ENCODE data around the gene LRIG2.

DNA sequence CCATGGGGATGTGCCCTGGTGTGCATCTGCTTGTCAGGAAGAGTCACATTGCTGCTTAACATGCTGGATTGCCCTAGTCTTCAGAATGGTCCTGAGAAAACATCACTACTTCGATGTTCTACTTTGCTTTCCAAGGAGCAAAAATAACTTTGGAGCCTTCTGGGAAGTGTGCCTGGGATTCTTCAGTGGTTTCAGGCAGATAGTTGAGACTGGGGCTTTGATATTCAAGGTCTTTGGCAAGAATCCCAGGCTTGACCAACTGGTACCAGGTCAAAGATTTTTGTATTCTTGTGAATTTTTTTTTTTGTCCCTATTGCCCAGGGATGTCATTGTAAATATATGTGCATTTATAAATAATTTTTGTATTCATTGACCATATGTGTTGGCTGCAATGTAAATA is 51.4 kb downstream of the LRIG2 start:
- TF ChIP-seq, protein P1, sequence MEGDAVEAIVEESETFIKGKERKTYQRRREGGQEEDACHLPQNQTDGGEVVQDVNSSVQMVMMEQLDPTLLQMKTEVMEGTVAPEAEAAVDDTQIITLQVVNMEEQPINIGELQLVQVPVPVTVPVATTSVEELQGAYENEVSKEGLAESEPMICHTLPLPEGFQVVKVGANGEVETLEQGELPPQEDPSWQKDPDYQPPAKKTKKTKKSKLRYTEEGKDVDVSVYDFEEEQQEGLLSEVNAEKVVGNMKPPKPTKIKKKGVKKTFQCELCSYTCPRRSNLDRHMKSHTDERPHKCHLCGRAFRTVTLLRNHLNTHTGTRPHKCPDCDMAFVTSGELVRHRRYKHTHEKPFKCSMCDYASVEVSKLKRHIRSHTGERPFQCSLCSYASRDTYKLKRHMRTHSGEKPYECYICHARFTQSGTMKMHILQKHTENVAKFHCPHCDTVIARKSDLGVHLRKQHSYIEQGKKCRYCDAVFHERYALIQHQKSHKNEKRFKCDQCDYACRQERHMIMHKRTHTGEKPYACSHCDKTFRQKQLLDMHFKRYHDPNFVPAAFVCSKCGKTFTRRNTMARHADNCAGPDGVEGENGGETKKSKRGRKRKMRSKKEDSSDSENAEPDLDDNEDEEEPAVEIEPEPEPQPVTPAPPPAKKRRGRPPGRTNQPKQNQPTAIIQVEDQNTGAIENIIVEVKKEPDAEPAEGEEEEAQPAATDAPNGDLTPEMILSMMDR (IDR thresholded peaks at IDR 0.05; ENCODE audit: extremely low read depth in 1 of 2, insufficient read depth in 1 of 2, low read depth in 1 of 2, low read length in 2 of 2): no peak
- TF ChIP-seq POLR2AphosphoS5 (IDR thresholded peaks at IDR 0.05; ENCODE audit: insufficient read depth, low read depth, low read length) (no peak), GATA2 (IDR thresholded peaks at IDR 0.05; ENCODE audit: insufficient read depth, insufficient read length, low read depth, low read length) (no peak), EZH2 (IDR thresholded peaks at IDR 0.05; ENCODE audit: borderline replicate concordance, low read depth, low read length, severe bottlenecking) (no peak), POLR2A (IDR thresholded peaks at IDR 0.05; ENCODE audit: low read depth, low read length) (no peak), MAX (IDR thresholded peaks at IDR 0.05; ENCODE audit: insufficient read depth, insufficient read length) (no peak), FOS (IDR thresholded peaks at IDR 0.05; ENCODE audit: borderline replicate concordance, insufficient read depth, low read length) (no peak), JUN (IDR thresholded peaks at IDR 0.05; ENCODE audit: borderline replicate concordance, insufficient read depth, insufficient read length, low read depth) (no peak)
